ENCODE data around the gene E2F2.

DNA sequence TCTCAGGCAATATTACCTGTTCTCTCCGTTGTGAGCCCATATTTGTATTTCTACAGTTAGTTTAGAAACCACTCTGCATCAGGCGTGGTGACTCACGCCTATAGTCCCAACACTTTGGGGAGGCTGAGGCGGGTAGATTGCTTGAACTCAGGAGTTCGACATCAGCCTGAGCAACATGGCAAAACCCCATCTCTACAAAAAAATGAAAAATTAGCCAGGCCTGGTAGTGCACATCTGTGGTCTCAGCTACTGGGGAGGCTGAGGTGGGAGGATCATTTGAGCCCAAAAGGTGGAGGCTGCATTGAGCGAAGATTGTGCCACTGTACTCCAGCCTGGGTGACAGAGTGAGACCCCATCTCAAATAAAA lies 47.9 kb upstream of the E2F2 start:
- no peak for TF ChIP-seq POLR2A (IDR thresholded peaks at IDR 0.05)
- TF ChIP-seq, protein P1, sequence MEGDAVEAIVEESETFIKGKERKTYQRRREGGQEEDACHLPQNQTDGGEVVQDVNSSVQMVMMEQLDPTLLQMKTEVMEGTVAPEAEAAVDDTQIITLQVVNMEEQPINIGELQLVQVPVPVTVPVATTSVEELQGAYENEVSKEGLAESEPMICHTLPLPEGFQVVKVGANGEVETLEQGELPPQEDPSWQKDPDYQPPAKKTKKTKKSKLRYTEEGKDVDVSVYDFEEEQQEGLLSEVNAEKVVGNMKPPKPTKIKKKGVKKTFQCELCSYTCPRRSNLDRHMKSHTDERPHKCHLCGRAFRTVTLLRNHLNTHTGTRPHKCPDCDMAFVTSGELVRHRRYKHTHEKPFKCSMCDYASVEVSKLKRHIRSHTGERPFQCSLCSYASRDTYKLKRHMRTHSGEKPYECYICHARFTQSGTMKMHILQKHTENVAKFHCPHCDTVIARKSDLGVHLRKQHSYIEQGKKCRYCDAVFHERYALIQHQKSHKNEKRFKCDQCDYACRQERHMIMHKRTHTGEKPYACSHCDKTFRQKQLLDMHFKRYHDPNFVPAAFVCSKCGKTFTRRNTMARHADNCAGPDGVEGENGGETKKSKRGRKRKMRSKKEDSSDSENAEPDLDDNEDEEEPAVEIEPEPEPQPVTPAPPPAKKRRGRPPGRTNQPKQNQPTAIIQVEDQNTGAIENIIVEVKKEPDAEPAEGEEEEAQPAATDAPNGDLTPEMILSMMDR (IDR thresholded peaks at IDR 0.05), result no peak

Data from vagina (tissue), 2 donors.